CD4-positive, alpha-beta T cell treated with Interleukin-4 for 4 hours (primary cell): Measurements from ENCODE around the gene OLA1.

Source experiments
- DNase-seq: peaks from one replicate; pipeline ENCODE4 v3.0.0-alpha.2; 2020

The OLA1 gene

GRCh38 chr2:174224125-174224524, 24.2 kb downstream of the OLA1 start:
- no peak for DNase-seq

- no peak for DNase-seq
Observed at GRCh38 chr2:174223388-174223787, 24.9 kb downstream of the OLA1 start.

GRCh38 chr2:174222154-174222553, 26.2 kb downstream of the OLA1 start:
- no peak for DNase-seq

DNA sequence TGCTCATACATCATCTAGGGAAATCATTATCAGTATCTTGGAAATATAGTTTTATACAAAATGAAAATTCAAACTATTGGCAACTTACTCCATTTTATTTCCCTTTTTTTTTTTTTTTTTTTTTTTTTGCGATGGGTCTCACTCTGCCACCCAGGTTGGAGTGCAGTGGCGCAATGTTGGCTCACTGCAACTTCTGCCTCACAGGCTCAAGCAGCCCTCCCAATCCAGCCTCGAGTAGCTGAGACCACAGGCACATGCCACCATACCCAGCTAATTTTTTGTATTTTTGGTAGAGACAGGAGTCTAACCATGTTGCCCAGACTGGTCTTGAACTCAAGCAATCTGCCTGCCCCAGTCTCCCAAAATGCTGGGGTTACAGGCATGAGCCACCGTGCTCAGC, 29.0 kb downstream of the OLA1 start:
- no peak for DNase-seq

GRCh38 chr2:174218773-174219172, 29.6 kb downstream of the OLA1 start:
- DNase-seq = no peak

GRCh38 chr2:174217869-174218268, 30.5 kb downstream of the OLA1 start:
- no peak for DNase-seq

DNA sequence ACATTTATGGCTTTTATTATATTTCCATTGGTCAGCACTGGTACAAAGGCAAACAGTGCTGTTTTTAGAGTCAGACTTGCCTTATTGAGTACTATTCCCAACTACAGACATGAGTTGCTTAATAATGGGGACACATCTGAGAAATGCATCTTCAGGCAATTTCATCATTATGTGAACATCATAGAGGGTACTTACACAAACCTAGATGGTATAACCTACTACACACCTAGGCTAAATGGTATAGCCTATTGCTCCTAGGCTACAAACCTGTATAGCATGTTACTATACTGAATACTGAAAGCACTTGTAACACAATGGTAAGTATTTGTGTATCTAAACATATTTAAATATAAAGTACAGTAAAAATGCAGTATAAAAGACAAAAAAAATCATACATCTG, 36.4 kb downstream of the OLA1 start:
- DNase-seq = no peak

DNA sequence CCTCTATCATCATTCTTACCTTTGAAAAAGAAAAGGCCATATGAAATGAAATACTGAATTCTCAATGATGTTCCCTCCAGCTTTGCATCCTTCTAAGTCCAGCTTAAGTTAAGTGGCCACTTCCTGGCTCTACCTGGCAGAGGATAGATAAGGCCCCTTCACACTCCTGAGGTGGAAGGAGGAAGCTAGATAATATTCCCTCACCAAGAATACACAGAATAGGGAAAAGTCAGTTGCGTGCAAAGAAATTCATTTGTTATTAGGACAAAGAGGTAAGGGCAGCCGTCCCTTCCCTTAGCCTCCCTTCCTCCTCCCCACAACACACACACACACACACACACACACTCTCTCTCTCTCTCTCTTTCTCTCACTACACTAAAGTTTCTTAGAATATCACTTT, 37.5 kb downstream of the OLA1 start:
- DNase-seq = no peak

DNA sequence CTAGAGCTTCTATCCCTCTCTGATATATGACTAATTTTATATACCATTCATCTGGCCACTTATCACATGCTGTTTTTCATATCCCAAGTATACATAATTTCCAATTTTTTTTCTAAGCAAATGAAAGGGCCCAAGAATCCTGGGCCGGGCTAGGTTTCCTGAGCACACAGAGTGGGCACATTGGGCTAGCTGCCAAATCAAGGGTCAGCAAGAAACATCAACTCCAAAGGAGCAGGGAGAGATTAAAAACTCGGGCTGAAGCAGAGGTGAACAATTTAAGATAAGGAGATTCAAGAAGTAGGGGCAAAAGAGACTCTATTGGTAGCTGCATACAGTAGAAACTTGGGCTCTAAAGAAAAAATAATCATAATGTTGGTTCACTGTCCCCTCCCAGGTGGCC, 39.0 kb downstream of the OLA1 start:
- DNase-seq = no peak

GRCh38 chr2:174208026-174208425, 40.3 kb downstream of the OLA1 start:
- DNase-seq = no peak

GRCh38 chr2:174205562-174205961, 42.8 kb downstream of the OLA1 start:
- DNase-seq = no peak

GRCh38 chr2:174202188-174202587, 46.1 kb downstream of the OLA1 start:
- no peak for DNase-seq

GRCh38 chr2:174198846-174199564, 49.3 kb downstream of the OLA1 start:
- DNase-seq = no peak

DNA sequence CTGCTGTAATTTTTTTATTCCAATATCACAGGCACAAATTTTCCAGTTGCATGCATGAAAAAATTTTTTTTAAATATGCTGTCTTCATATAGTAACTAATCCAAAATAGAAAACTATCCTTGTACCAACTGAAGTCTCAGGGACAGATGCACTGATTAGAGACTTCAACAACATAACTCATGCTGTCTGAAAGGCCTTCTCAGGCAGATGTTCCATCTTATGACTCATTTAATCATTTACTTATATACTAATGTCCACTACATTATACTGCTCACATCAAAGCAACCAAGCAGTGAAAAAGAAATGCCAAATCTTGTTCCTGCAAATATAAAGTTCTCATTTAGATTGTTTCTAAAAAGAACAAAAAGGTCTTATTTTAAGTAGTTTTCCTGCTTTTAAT, 53.1 kb downstream of the OLA1 start:
- no peak for DNase-seq

GRCh38 chr2:174193737-174194136, 54.6 kb downstream of the OLA1 start:
- no peak for DNase-seq

DNA sequence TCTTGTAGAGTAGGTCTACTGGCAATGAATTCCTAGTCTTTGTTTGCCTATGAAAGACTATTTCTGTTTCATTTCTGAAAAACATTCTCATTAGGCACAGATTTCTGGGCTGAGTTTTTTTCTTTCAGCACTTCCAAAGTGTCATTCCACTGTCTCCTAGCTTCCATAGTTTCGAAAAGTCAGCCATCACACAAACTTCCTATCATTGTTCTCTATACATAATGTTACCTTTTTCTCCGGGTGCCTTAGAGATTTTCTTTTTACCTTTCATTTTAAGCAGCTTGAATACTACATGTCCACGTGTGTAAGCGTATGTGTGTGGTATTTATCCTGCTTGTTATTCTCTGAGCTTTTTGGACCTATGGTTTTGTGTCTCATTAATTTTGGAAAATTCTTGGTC, 55.7 kb downstream of the OLA1 start:
- no peak for DNase-seq

- no peak for DNase-seq
Observed at GRCh38 chr2:174191342-174192074, 56.8 kb downstream of the OLA1 start.

DNA sequence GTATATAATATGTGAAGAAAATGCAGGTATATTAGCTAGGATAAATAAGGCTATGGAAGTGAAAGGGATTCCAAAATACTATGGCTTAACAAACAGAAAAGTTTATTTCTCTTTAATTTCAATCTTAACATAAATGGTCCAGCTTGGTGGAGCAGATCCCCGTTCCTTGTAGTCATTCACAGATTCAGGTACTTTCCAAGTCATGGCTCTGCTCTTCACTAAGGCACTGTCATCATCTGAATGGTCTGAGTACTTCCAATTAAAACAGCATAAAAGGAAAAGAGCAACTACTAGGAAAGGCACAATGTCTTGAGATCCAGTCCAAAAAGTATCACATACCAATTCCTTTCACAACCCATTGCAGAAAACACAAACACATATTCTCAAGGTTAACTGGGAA, 63.4 kb downstream of the OLA1 start:
- DNase-seq = no peak

DNA sequence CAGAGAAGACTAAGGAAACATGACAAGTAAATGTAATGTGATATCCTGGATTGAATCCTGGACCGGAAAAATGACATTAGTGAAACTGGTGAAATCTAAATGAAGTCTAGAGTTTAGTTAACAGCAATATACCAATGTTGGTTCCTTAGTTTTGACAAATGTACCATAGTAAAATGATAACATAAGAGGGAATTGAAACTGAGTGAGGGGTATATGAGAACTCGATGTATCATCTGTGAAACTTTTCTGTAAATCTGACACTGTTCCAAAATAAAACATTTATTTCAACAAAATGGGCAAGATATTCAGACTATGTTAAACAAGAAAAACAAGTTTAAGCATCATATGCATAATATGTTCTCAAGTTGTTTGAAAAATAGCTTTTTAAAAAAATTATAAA, 63.8 kb downstream of the OLA1 start:
- DNase-seq = no peak

DNA sequence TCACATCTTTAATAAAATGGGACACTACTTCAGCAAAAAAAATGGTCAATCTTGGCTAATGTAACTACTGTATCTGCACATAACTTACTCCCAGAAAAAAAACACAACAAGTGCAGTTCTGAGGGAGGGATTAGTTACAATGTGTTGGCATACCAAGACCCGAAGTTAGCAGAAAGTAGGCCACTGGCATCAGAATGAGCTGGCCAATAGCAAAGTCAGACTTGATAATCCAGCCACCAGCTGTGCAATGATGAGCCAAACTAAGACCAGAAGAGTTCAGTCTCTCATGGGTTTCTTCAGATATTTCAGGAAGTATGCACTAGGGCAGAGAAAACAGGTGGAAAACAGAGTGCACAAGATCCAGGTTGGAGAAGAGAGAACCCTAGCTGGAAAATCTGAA, 65.3 kb downstream of the OLA1 start:
- DNase-seq = no peak

- no peak for DNase-seq
Observed at GRCh38 chr2:174181368-174181767, 67.0 kb downstream of the OLA1 start.

DNA sequence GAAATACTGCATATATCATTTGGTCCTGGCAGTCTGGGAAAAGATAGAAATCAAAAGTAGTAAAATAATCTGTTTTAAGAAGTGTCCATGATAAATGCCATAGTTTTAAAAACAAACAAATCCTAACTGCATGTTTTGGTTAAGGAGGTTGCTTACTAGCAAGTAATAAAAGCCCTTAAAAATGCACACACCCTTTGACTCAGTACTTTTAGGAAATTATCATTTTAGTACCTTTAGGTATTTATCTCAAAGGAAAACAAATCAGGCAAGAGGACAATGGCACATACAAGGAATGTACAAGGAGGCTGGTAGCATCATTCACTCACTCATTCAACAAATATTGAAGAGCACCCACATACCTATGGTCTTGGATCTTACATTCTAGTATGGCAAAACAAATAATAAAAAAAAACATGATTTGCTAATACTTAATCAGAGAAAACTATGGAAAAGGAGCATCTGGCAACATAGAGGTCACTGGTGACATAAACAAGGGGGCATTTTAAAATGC, 67.6 kb downstream of the OLA1 start:
- DNase-seq = no peak

- DNase-seq = no peak
Observed at GRCh38 chr2:174180165-174180724, 68.1 kb downstream of the OLA1 start.

- no peak for DNase-seq
Observed at GRCh38 chr2:174177316-174177890, 70.9 kb downstream of the OLA1 start.
